GM23338 (cell line): Measurements from ENCODE around the gene RUSF1.

Experiments
- CTCF ChIP-seq, 2 experiments: fragments of 200-600 bp in 1 of 2; sonication (generic) in 1 of 2; conservative IDR thresholded peaks; 2 replicates each; pipeline versions ENCODE4 v1.5.1 to v1.6.1; 2016 to 2017; ENCODE audit warnings: antibody characterized with exemption in 2 of 2, low read depth in 2 of 2, mild to moderate bottlenecking in 2 of 2, moderate library complexity in 1 of 2
- EZH2 ChIP-seq: fragments of 200-600 bp; sonication (generic); IDR thresholded peaks from one replicate; pipeline ENCODE4 v1.8.0; 2017; ENCODE audit warnings: antibody characterized with exemption, mild to moderate bottlenecking, low read depth; ENCODE audit not compliant: unreplicated experiment
- POLR2AphosphoS5 ChIP-seq: IDR thresholded peaks from 2 replicates; pipeline ENCODE4 v1.6.1; 2016; ENCODE audit warnings: antibody characterized with exemption, low read depth
- ZNF114 ChIP-seq: fragments of 250-450 bp; sonication (Bioruptor Pico); IDR thresholded peaks from 2 replicates; pipeline ENCODE4 v1.5.0; 2020; ENCODE audit warnings: mild to moderate bottlenecking, moderate library complexity

GRCh38 chr16:31522071-31522470 is 13.9 kb upstream of the RUSF1 start:
- TF ChIP-seq CTCF (conservative IDR thresholded peaks at IDR 0.05; ENCODE audit: low read depth in 2 of 2): no peak
- no peak for TF ChIP-seq ZNF114 (CRISPR knock-in tag)
- TF ChIP-seq POLR2AphosphoS5: no peak
- no peak for TF ChIP-seq EZH2
